Measurements from ENCODE around the gene XAF1. TPM values are rescaled to one million over a fixed set of nuclear protein-coding genes. Genes with fewer than 3 reads are reported as not detected.

The XAF1 gene, protein sequence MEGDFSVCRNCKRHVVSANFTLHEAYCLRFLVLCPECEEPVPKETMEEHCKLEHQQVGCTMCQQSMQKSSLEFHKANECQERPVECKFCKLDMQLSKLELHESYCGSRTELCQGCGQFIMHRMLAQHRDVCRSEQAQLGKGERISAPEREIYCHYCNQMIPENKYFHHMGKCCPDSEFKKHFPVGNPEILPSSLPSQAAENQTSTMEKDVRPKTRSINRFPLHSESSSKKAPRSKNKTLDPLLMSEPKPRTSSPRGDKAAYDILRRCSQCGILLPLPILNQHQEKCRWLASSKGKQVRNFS
- 0.03 TPM in 1 of 5 replicates, not detected in the others for total RNA-seq (2022; extraction: Qiagen RNA extraction; ENCODE audit: low read depth)

DNA sequence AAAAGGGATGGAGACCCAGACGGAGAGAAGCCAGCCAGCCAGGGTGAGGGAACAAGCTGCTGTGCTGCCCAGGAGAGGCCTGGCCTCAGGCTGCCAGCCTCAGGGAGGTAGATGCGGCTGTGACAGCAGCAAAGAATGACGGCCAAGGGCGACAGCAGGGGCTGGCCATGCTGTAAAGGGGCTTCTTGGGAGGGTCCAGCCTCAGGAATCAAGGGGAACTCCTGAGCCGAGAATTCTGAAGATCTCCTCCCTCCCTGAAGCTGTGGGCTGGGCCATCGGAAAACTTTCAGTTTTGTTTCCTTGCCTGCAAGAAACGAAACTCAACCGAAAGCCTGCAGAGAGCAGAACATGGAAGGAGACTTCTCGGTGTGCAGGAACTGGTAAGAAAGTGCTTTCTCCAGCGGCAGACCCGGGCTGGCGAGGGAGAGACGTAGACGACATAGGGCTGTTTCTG, at the start of gene XAF1:
Gene XAF1, plus strand, starts transcription at position 316 of the 454 bp plus-strand sequence. Its CDS starts 33 bp downstream, at position 349.

DNA sequence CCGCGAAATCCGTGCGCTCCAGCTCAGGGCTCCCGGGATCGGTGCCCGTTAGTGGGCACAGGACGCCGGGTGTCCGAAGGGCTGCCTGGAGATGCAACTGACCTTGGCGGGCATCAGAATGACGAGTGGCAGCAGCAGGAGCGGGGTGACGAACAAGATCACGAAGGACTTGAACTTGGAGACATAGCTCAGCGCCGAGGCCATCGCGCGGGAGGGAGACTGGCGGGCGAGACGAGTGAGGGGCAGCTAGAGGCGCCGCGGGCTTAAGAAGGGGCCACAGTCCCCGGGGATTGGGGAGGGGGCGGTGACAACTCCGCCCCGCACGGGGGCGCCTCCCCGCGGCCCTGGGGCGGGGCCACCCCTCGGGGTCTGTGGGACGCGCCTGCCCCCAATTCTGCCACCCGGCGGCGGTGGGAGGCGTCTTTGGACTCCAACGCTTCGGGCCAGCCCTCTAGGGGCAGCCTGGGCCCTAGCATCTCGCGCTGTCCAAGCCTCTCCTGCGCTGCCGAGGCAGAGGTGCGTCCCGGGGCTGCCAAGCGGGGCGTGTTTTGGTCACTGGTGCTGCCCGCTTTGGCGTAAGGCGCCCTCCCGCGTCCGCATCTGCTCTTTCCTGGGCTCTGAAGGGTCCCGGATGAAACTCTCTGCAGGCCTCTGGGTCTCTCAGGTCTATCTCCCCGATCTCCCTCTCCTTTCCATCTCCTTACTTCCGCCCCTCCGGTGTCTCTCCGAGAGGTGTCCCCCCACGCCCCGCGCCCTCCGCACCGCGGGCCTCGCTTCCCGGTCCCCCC, 42.5 kb upstream of the XAF1 start, which contains the start of gene SLC13A5:
Gene SLC13A5, minus strand, starts transcription at position 240 of the 788 bp plus-strand sequence. Its CDS starts 36 bp downstream, at position 204.

DNA sequence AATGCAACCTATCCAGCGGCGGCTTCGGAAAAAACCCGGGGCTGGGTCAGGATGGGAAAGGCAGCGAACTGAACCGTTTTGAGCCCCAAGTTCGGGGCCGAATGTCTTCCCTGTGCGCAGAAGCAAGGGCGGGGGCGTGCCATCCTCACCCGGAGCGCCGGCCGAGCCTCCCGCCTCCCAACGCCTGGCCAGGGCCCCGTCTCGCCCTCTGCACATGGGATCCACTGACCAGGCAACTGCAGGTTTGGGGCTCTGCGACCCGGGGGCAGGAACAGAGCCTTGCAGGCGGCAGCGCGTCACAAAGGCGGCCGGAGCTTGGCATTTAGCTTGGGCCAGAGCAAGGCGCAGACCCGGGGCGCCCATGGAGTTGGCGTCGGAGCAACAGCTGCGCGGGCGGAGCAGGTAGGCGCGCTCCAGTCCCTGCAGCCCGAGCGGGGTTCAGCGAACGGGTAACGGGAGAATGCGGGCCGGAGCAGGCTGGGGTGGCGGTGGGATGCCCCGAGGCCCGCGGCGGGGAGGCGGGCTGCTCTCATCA, 20.1 kb downstream of the XAF1 start, which contains the start of gene FBXO39:
Gene FBXO39, plus strand, starts transcription at position 345 of the 535 bp plus-strand sequence. CDS start 3,654 bp downstream, outside the sequence.

Other genes starting within 250 kb of the XAF1 start
- gene PITPNM3, start 199.5 kb upstream of the XAF1 start, total RNA-seq (2022; extraction: Qiagen RNA extraction; ENCODE audit: low read depth) = 1.6 to 2.9 TPM (median 2.2 TPM) in 5 replicates
- 16.5 to 22.1 TPM (median 19.6 TPM) in 5 replicates for gene KIAA0753, start 115.3 kb upstream of the XAF1 start, total RNA-seq (2022; extraction: Qiagen RNA extraction; ENCODE audit: low read depth)
- gene TXNDC17, start 115.0 kb upstream of the XAF1 start, total RNA-seq (2022; extraction: Qiagen RNA extraction; ENCODE audit: low read depth) = 379 to 465 TPM (median 412 TPM) in 5 replicates
- 23.0 to 35.7 TPM (median 34.1 TPM) in 5 replicates for gene MED31, start 104.4 kb upstream of the XAF1 start, total RNA-seq (2022; extraction: Qiagen RNA extraction; ENCODE audit: low read depth)
- gene C17orf100, start 104.3 kb upstream of the XAF1 start, total RNA-seq (2022; extraction: Qiagen RNA extraction; ENCODE audit: low read depth) = 2.2 to 3.0 TPM (median 2.8 TPM) in 5 replicates
- gene SLC13A5, start 42.7 kb upstream of the XAF1 start, total RNA-seq (2022; extraction: Qiagen RNA extraction; ENCODE audit: low read depth) = 0.13 to 0.24 TPM (median 0.16 TPM) in 5 replicates
- not detected in 5 replicates for gene FBXO39, start 20.2 kb downstream of the XAF1 start, total RNA-seq (2022; extraction: Qiagen RNA extraction; ENCODE audit: low read depth)
- 0.05 TPM in 1 of 5 replicates, not detected in the others for gene TEKT1, start 75.7 kb downstream of the XAF1 start, total RNA-seq (2022; extraction: Qiagen RNA extraction; ENCODE audit: low read depth)
- gene ALOX12, start 240.0 kb downstream of the XAF1 start, total RNA-seq (2022; extraction: Qiagen RNA extraction; ENCODE audit: low read depth) = not detected in 5 replicates